GM12878 (cell line): ENCODE measurements around the gene TAB2. TPM values are rescaled to one million over a fixed set of nuclear protein-coding genes. Genes with fewer than 3 reads are reported as not detected.
A peak's percentile ranks its signal among the peaks of the same experiment; 100 is the strongest.

ENCODE experiments used
- ATAC-seq: fragments of 200-7000 bp; cut with Tn5 transposase; 3 replicates; pipeline ENCODE4 v1.9.1; 2020; ENCODE audit warnings: mild to moderate bottlenecking, moderate library complexity
- BruUV-seq: library from RNA; stranded (reverse); fragments of 400-500 nt; replicated peaks from 2 replicates; lab custom pipeline; 2021; lab: Mats Ljungman, UMichigan
- CTCF ChIA-PET: fragments of 300-600 bp; sonication (Branson Sonifier 250); formaldehyde crosslinking; extraction: SDS; loops from one replicate; lab custom pipeline; 2021; ENCODE audit warnings: inconsistent platforms; lab: Yijun Ruan, JAX
- POLR2A ChIA-PET: fragments of 350-600 bp; formaldehyde crosslinking; extraction: SDS; loops from one replicate; lab custom pipeline; 2021; ENCODE audit warnings: inconsistent platforms; lab: Charles Lee
- RAD21 ChIA-PET: fragments of 300-600 bp; sonication (Branson Sonifier 250); formaldehyde crosslinking; loops from one replicate; lab custom pipeline; 2023; ENCODE audit warnings: antibody characterized with exemption; ENCODE audit not compliant: unreplicated experiment; lab: Charles Lee
- SMC1A ChIA-PET: fragments of 300-600 bp; sonication (Branson Sonifier 250); formaldehyde crosslinking; loops from one replicate; lab custom pipeline; 2023; ENCODE audit not compliant: unreplicated experiment, uncharacterized antibody; lab: Charles Lee
- DNase-seq: peaks from one replicate; pipeline ENCODE4 v3.0.0-alpha.2; 2011; ENCODE audit warnings: low read depth, low spot score
- FAIRE-seq: peaks from 3 replicates; lab custom pipeline; 2011; peaks lifted over from hg19 to GRCh38; lab: Jason Lieb, UNC
- H2AFZ ChIP-seq: 2 replicates; pipeline ENCODE4 v1.6.0; 2011; ENCODE audit warnings: low read depth, low read length, control low read depth; ENCODE audit not compliant: control insufficient read depth
- H3K27ac ChIP-seq: 2 replicates; pipeline ENCODE4 v1.5.1; 2011; ENCODE audit warnings: control low read depth; ENCODE audit not compliant: control insufficient read depth, insufficient read depth
- H3K27me3 ChIP-seq, 2 experiments: replicated peaks in 1 of 2; 2 replicates each; pipeline versions ENCODE4 v1.6.0 to v1.6.1; 2011; ENCODE audit warnings: low read length in 1 of 2; ENCODE audit not compliant: control insufficient read depth in 2 of 2, insufficient read depth in 2 of 2
- H3K36me3 ChIP-seq, 2 experiments: 2 replicates each; pipeline ENCODE4 v1.5.1; 2011; ENCODE audit warnings: low read length in 1 of 2; ENCODE audit not compliant: control insufficient read depth in 2 of 2, insufficient read depth in 2 of 2
- H3K4me1 ChIP-seq: 2 replicates; pipeline ENCODE4 v1.6.1; 2011; ENCODE audit warnings: mild to moderate bottlenecking, low read length, moderate library complexity, mixed read lengths; ENCODE audit not compliant: control insufficient read depth, insufficient read depth
- H3K4me2 ChIP-seq: 2 replicates; pipeline ENCODE4 v1.6.0; 2011; ENCODE audit warnings: control low read depth; ENCODE audit not compliant: control insufficient read depth, insufficient read depth
- H3K4me3 ChIP-seq: fragments of 200-600 bp; sonication (generic); 2 replicates; pipeline ENCODE4 v1.5.1; 2016
- H3K79me2 ChIP-seq: 2 replicates; pipeline ENCODE4 v1.6.0; 2011; ENCODE audit warnings: low read length; ENCODE audit not compliant: control insufficient read depth, insufficient read depth
- H3K9ac ChIP-seq: 2 replicates; pipeline ENCODE4 v1.8.0; 2011; ENCODE audit warnings: low read length, control low read depth, mixed read lengths; ENCODE audit not compliant: control insufficient read depth, insufficient read depth
- H3K9me3 ChIP-seq: replicated peaks from 3 replicates; pipeline ENCODE4 v1.5.1; 2011; ENCODE audit warnings: mild to moderate bottlenecking, low read length; ENCODE audit not compliant: control insufficient read depth, insufficient read depth
- H4K20me1 ChIP-seq: 2 replicates; pipeline ENCODE4 v1.6.0; 2011; ENCODE audit not compliant: control insufficient read depth, insufficient read depth
- BMI1 ChIP-seq: fragments of 450-650 bp; IDR thresholded peaks from 2 replicates; pipeline ENCODE4 v1.6.1; 2016; ENCODE audit warnings: mild to moderate bottlenecking, moderate library complexity, borderline replicate concordance
- CEBPB ChIP-seq, 2 experiments: fragments of 150-350 bp in 1 of 2; IDR thresholded peaks; 2 replicates each; pipeline ENCODE4 v1.6.1; 2012 to 2014; ENCODE audit warnings: low read depth in 2 of 2, low read length in 2 of 2, borderline replicate concordance in 1 of 2, inconsistent platforms in 1 of 2
- EED ChIP-seq: sonication (generic); IDR thresholded peaks from 2 replicates; pipeline ENCODE4 v1.6.1; 2016; ENCODE audit warnings: antibody characterized with exemption, low read depth
- NFIC ChIP-seq: IDR thresholded peaks from 2 replicates; pipeline ENCODE4 v1.6.1; 2012; ENCODE audit warnings: low read depth, mild to moderate bottlenecking, inconsistent platforms, low read length, moderate library complexity
- SPI1 ChIP-seq: IDR thresholded peaks from 2 replicates; pipeline ENCODE4 v1.6.1; 2011; ENCODE audit warnings: low read depth, mild to moderate bottlenecking, low read length, moderate library complexity, borderline replicate concordance; ENCODE audit not compliant: insufficient read depth
- ZNF24 ChIP-seq: fragments of 450-650 bp; IDR thresholded peaks from 2 replicates; pipeline ENCODE4 v1.6.1; 2017; ENCODE audit warnings: antibody characterized with exemption, mild to moderate bottlenecking
- ZNF384 ChIP-seq: IDR thresholded peaks from 2 replicates; pipeline ENCODE4 v1.6.1; 2012; ENCODE audit warnings: low read depth, mild to moderate bottlenecking, low read length, improper control_type of control experiment, borderline replicate concordance
- WGBS: methylation state at CpG from one replicate; pipeline ENCODE4 v1.1.6; 2016; ENCODE audit warnings: low lambda C conversion rate; ENCODE audit not compliant: insufficient replicate concordance, insufficient coverage; ENCODE audit errors: missing lambda C conversion rate; 5-methylcytosine and 5-hydroxymethylcytosine counted together
- in situ Hi-C: fragments of 300-500 bp; cut with MboI; formaldehyde crosslinking; loops from 9 replicates; pipeline ENCODE4 v1.14.3; 2018; ENCODE audit warnings: mixed read lengths
- intact Hi-C: fragments of 100-400 bp; cut with micrococcal nuclease; formaldehyde crosslinking; loops from one replicate; pipeline ENCODE4 v1.14.2; 2022; ENCODE audit not compliant: unreplicated experiment
- polyA plus RNA-seq, 11 experiments: library from polyadenylated mRNA; depleted of rRNA in 4 of 11; unstranded in 6 of 11; stranded (reverse) in 5 of 11; fragments of >200 nt; fragmentation: Nextera tagmentation in 4 of 11; fragmentation: Illumina TruSeq in 1 of 11; extraction: Ambion mirVana in 4 of 11; extraction: Trizol in 1 of 11; gene quantifications; 1 replicate in 1 of 11; 2 replicates in 10 of 11; pipeline versions ENCODE4 v1.2.1 to v1.2.3, GENCODE V29; 2011 to 2016; ENCODE audit warnings: inconsistent platforms in 2 of 11, missing spikeins in 2 of 11, low read depth in 1 of 11
- total RNA-seq, 4 experiments: library from RNA; depleted of rRNA in 3 of 4; stranded (reverse); fragments of >200 nt in 3 of 4; fragmentation: Illumina TruSeq in 1 of 4; extraction: Trizol in 1 of 4; gene quantifications; 2 replicates each; pipeline versions ENCODE4 v1.2.1 to v1.2.3, GENCODE V29; 2013 to 2021
- TF ChIP-seq, protein P1 (sequence below): fragments of 450-650 bp; IDR thresholded peaks from 2 replicates; pipeline ENCODE4 v1.6.1; 2018; ENCODE audit warnings: borderline replicate concordance, mild to moderate bottlenecking; ENCODE audit not compliant: partially characterized antibody

Gene TAB2
- total and polyA plus RNA-seq, 10 of the 15 experiments (the other 5 are each of a cell fraction or from before 2014, with no cell fraction given) = 8.9 to 66.3 (median 23.0) TPM

DNA sequence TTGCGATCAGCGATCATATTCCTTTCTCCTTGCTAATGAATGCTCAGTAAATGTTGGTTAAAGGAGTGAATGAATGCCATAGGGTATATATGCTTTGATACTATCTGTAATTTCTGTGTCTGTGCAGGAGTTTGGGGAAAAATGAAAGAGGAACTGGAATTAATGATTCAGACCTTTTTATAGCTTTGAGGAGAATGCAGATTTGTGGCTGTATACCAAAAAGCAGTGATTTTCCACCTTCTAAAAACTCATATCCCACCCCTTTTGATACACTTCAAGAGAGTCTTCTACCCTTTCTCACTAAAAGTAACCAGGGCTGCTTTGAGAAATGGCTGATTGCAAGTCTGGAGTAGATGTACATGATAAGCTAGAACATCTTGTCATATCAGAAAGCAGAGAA, 56.0 kb downstream of the TAB2 start:
- no peak overlapping the region for H3K9ac ChIP-seq
- H3K79me2 ChIP-seq = peaks cover 35% of the 10 kb centered on the region
- no peak for ATAC-seq
- POLR2A ChIA-PET = interaction anchor here (1.1 kb wide), 1 partner anchor 10 kb away, joined by 5 read pairs; no protein-coding TSS in a partner anchor
- H3K27ac ChIP-seq = no peak overlapping the region
- SMC1A ChIA-PET = interaction anchor here (0.6 to 1.5 kb wide), 11 partner anchors 9 to 160 kb away, joined by 3 to 7 read pairs (median 3); no protein-coding TSS in a partner anchor
- CTCF ChIA-PET = interaction anchor here (0.7 to 1.9 kb wide), 3 partner anchors 14 to 143 kb away, joined by 3 to 6 read pairs (median 3); no protein-coding TSS in a partner anchor
- H3K4me2 ChIP-seq = no peak overlapping the region
- H3K4me3 ChIP-seq = no peak overlapping the region
- BruUV-seq = no TSS peak
- H3K27me3 ChIP-seq = no peaks in the 10 kb centered on the region
- no peaks in the 10 kb centered on the region for H4K20me1 ChIP-seq
- H2AFZ ChIP-seq = no peak overlapping the region
- H3K9me3 ChIP-seq = no peaks in the 10 kb centered on the region; the same call in 2 of the 3 replicates
- no peak for DNase-seq
- peaks cover 23% of the 10 kb centered on the region for H3K4me1 ChIP-seq
- peaks cover under 1 to 25% of the 10 kb centered on the region in 2 experiments for H3K36me3 ChIP-seq
- in situ Hi-C loops = no loop called here
- intact Hi-C loops = no loop called here
- 100% methylated on average over 2 of the region's 2 CpGs for WGBS
- no peak for TF ChIP-seq BMI1
- peak; percentile 85 for TF ChIP-seq ZNF24
- peak; percentile 53 for TF ChIP-seq SPI1
- no peak for TF ChIP-seq ZNF384
- RAD21 ChIA-PET = interaction anchor here (0.6 to 1.7 kb wide), 6 partner anchors 12 to 183 kb away, joined by 3 to 4 read pairs (median 3); no protein-coding TSS in a partner anchor
- no peak for FAIRE-seq

DNA sequence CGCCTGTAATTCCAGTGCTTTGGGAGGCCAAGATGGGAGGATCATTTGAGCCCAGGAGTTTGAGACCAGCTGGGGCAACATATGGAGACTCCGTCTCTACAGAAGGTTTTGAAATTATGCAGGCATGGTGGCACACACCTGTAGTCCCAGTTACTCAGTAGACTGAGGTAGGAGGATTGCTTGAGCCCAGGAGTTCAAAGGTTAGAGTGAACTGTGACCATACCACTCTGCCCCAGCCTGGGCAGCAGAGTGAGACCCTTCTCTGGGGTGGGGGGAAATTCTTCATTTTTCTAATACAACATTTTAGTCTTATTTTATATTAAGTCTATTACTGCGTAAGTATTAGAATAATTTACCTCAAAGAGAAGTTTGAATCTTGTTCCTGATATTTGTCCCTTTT, 62.5 kb downstream of the TAB2 start:
- Histone ChIP-seq H4K20me1 (no peaks in the 10 kb centered on the region), H3K9ac (no peak overlapping the region), H3K79me2 (peaks cover 6% of the 10 kb centered on the region), H3K36me3 (peaks cover 13 to 22% of the 10 kb centered on the region in 2 experiments), H3K4me2 (no peak overlapping the region), H2AFZ (no peak overlapping the region), H3K4me3 (no peak overlapping the region), H3K4me1 (no peaks in the 10 kb centered on the region; the same call in 1 of the 2 replicates), H3K27ac (no peak overlapping the region), H3K27me3 (no peaks in the 10 kb centered on the region), H3K9me3 (no peaks in the 10 kb centered on the region; the same call in 1 of the 3 replicates)
- FAIRE-seq (no peak), DNase-seq (no peak), ATAC-seq (no peak)
- ChIA-PET SMC1A (no interaction called here), RAD21 (no interaction called here), CTCF (no interaction called here), POLR2A (no interaction called here)
- in situ Hi-C loops (no loop called here), intact Hi-C loops (no loop called here)
- 84% methylated on average over 3 of the region's 3 CpGs for WGBS
- BruUV-seq = no TSS peak
- TF ChIP-seq, protein P1, sequence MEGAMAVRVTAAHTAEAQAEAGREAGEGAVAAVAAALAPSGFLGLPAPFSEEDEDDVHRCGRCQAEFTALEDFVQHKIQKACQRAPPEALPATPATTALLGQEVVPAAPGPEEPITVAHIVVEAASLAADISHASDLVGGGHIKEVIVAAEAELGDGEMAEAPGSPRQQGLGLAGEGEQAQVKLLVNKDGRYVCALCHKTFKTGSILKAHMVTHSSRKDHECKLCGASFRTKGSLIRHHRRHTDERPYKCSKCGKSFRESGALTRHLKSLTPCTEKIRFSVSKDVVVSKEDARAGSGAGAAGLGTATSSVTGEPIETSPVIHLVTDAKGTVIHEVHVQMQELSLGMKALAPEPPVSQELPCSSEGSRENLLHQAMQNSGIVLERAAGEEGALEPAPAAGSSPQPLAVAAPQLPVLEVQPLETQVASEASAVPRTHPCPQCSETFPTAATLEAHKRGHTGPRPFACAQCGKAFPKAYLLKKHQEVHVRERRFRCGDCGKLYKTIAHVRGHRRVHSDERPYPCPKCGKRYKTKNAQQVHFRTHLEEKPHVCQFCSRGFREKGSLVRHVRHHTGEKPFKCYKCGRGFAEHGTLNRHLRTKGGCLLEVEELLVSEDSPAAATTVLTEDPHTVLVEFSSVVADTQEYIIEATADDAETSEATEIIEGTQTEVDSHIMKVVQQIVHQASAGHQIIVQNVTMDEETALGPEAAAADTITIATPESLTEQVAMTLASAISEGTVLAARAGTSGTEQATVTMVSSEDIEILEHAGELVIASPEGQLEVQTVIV = no peak
- TF ChIP-seq EED (no peak), NFIC (no peak), CEBPB (IDR thresholded peaks at IDR 0.05; ENCODE audit: borderline replicate concordance in 1 of 2, low read depth in 2 of 2, low read length in 2 of 2) (no peak)
